KBM-7 (cell line): ENCODE measurements around the gene CLEC4D.
"Not testable (repeated sequence)": the region's sequence is repeated elsewhere in the genome, so short reads cannot be mapped to it uniquely, and the experiment has no call there.

Experiments used
- DNase-seq: peaks from one replicate; pipeline ENCODE4 v3.0.0-alpha.2; 2015
- in situ Hi-C: fragments of 300-500 bp; cut with MboI; formaldehyde crosslinking; loops from 2 replicates; pipeline ENCODE4 v1.14.3; 2020; ENCODE audit warnings: low sequenced_read_pairs, low pct_unique_long_range_greater_than_20kb, mixed read lengths

The CLEC4D gene

DNA sequence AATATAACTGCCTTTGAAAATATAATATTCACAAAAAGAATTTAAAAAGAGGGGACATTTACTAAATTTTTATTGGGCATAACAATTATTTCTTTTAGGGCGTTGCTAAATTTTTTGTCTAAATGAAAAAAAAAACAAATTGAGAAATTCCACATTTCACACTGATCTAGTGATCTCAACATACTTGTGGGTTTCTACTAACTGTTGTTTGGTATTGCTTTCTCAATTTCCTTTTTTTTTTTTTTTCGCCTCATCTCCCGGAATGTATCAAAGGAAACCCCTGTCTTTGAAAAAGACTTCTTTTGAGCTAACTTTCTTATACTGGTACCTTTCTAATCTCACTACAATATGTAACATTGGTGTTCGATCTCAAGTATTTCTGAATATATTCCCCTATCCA, at the start of gene CLEC4D:
CLEC4D (plus strand) TSS at position 248 of the 400 bp plus-strand sequence. CDS start 230 bp downstream, outside the sequence.
- in situ Hi-C loops, result no loop called here

DNA sequence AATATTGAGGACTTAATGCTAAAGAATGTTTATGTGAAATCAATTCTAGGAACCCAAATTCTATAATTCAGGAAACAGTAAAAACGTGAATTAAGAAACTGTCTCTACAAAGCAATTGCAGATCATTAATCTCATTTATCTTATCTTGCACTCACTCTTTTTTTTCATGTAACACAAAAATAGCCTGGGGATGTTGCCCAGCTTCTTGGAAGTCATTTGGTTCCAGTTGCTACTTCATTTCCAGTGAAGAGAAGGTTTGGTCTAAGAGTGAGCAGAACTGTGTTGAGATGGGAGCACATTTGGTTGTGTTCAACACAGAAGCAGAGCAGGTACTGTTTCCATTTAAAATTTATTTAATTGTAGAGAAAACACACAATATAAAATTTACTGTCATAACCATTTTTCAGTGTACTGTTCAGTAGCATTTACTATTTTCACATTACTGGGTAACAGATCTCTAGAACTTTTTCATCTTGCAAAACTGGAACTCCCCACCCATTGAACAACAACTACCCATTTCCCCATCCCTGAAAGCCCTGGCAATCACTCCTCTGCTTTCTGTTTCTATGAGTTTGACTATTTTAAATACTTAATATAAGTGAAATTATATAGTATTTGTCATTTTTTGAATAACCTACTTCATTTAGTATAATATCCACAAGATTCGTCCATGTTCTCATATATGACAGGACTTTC, 47.9 kb upstream of the CLEC4D start:
- DNase-seq, result no peak
- in situ Hi-C loops, result no loop called here

More for the DNA sequence above, at the start of gene CLEC4D:
- DNase-seq, result no peak

DNA sequence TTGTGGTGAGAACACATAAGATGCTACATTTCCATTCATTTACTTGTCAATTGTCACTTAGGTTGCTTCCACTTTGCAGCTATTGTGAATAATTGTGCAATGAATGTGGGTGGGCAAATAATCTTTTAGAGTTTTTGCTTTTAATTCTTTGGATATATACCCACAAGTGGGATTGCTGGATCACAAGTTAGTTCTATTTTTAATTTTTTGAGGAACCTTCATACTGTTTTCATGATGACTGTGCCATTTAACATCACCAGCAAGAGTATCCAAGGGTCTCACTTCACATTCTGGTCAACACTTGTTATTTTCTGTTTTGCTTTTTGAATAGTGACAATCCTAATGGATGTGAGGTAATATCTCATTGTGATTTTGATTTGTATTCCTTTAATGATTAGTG, 47.1 kb upstream of the CLEC4D start:
- in situ Hi-C loops, result no loop called here
- DNase-seq, result no peak

DNA sequence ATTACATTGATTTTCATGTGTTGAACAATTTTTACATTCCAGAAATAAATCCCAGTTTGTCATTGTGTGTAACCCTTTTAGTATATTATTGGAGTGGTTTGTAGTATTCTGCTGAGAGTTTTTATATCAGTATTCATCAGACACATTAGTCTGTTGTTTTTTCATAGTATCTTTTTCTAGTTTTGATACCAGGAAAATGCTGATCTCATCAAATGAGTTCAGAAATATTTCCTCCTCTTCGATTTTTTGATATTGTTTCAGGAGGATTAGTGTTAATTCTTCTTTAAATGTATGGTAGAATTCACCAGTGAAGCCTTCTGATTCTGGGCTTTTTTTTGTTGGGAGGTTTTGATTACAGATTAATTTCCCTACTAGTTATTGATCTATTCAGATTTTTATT, 42.2 kb upstream of the CLEC4D start:
- in situ Hi-C loops, result no loop called here
- no peak for DNase-seq

DNA sequence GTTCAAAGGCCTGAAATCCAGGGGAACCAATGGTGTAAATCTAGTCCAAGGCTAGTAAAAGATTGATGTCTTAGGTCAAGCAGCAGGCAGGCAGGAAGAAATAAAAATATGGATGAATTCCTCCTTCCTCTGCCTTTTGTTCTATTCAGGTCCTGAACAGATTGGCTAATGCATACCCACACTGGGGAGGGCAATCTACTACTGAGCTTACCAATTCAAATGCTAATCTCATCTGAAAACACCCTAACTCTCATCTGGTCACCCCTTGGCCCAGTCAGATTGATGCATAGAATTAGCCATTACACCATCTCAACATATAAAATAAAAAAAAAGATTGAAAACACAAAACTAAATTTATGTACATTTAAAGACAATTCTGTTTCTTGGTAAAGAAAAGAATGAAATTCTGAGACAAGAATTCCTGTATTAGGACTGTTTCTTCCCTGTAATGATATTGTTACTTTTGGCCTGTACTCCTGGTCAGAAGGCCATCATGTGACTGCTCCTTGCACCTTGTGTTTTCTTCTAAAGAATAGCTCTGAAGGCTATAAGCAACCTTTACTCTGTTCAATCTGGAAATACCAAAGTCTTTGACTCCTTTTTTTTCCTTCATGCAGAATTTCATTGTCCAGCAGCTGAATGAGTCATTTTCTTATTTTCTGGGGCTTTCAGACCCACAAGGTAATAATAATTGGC, 37.6 kb upstream of the CLEC4D start:
- in situ Hi-C loops, result no loop called here
- DNase-seq, result no peak

- DNase-seq, result no peak
- in situ Hi-C loops, result no loop called here
Observed at GRCh38 chr12:8482571-8483061, 30.7 kb upstream of the CLEC4D start.

GRCh38 chr12:8483079-8483478, 30.2 kb upstream of the CLEC4D start:
- DNase-seq, result no peak
- in situ Hi-C loops, result no loop called here

DNA sequence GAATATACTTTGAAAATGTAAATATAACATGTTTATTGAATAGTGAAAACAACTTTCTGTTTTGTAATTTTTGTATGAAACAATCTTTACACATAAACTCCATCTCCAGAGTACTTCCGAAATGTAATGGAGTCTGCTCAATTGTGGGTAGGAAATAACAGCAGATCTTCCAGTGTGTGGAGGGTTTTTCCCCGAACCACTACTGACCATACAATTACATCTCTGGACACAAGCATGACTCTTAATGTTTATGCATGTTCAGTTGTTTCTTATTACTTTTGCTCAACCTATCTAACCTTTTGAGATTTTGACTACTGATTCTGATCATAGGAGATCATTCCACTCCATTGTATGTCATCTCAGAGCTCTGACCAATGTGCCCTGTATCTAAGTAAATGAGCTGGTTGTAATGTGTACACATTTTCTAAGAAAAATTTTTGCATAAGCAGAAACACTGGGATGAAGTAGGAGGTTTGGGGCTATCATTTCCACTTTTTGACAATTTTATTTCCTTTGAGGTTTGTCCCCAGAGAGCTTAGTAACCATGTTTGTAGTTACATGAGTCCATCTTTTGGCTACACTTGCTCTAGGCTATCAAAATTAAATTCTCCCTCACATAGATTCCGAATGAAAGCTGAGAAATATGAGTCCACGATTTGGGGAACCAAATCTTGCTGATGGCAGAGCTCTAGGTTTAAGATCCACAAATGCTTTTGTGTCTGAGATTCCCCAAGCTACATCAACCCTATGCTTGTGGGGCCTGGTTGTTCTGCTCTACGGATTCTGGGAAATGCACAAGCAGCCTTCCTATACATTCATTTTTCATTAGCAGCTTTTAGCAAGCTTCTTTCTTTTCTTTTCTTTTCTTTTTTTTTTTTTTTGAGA, 21.4 kb upstream of the CLEC4D start:
- no peak for DNase-seq
- in situ Hi-C loops, result no loop called here

DNA sequence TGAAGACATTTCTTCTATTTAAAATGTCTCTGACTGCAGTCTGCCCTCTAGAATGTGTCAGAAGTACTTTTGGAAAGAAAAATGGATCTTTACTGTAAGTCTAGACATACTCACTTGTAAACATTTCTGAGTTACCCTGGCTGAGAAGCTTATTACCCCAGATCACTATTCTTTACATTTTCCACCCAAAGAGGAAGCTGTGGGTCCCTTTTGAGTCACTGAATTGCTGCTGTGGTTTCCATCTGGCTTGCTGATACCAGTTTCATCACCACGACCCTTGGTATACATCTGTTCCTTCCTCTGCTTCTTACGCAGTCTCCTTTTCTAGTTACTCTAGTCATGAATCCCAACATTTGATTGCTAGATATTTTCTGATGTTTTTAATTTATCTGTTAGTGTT, 20.2 kb upstream of the CLEC4D start:
- DNase-seq, result peak; percentile 86
- in situ Hi-C loops, result no loop called here

DNA sequence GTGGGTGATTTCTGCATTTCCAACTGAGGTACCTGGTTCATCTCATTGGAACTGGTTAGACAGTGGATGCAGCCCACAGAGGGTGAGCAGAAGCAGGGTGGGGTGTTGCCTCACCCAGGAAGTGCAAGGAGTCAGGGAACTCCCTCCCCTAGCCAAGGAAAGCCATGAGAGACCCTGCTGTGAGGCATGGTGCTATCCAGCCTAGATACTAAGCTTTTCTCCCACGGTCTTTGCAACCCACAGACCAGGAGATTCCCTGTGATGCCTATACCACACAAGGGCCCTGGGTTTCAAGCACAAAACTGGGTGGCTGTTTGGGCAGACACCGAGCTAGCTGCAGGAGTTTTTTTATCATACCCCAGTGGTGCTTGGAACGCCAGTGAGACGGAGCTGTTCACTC, 17.6 kb upstream of the CLEC4D start:
- DNase-seq, in situ Hi-C loops: not testable (repeated sequence)

DNA sequence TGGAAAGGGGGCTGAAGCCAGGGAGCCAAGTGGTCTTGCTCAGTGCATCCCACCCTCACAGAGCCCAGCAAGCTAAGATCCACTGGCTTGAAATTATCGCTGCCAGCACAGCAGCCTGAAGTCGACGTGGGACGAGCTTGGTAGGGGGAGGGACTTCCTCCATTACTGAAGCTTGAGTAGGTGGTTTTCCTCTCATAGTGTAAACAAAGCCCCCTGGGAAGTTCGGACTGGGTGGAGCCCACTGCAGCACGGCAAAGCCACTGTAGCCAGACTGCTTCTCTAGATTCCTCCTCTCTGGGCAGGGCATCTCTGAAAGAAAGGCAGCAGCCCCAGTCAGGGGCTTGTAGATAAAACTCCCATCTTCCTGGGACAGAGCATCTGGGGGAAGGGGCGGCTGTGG, 17.2 kb upstream of the CLEC4D start:
- in situ Hi-C loops, result not testable (repeated sequence)

GRCh38 chr12:8499616-8500015, 13.7 kb upstream of the CLEC4D start:
- in situ Hi-C loops, result no loop called here
- peak; percentile 8 for DNase-seq

More for the DNA sequence above, 17.2 kb upstream of the CLEC4D start:
- DNase-seq, result not testable (repeated sequence)

- in situ Hi-C loops, result no loop called here
- DNase-seq, result peak; percentile 69
Observed at GRCh38 chr12:8501720-8502119, 11.6 kb upstream of the CLEC4D start.

GRCh38 chr12:8504351-8504750, 9.0 kb upstream of the CLEC4D start:
- DNase-seq, result no peak

DNA sequence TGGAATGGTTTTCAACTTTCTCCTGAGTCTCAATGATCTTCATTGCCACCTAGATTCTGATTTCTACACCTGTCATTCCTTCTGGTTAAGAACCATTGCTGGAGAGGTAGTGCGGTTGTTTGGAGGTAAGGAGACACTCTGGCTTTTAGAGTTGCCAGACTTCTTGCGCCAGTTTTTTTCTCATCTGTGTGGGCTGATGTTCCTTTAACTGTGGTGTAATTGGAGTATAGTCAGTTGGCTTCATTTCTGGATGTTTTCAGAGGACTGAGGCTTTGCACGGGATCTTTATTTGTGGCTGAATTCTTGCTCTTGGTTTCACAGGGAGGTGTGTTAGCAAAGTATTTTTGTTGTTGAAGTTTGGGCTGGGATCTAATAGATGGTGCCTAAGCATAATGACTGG, 5.7 kb upstream of the CLEC4D start:
- in situ Hi-C loops, result no loop called here
- no peak for DNase-seq

More at GRCh38 chr12:8504351-8504750, 9.0 kb upstream of the CLEC4D start:
- in situ Hi-C loops, result no loop called here

GRCh38 chr12:8508223-8508622, 5.1 kb upstream of the CLEC4D start:
- in situ Hi-C loops, result no loop called here

GRCh38 chr12:8508910-8509841, 4.1 kb upstream of the CLEC4D start:
- in situ Hi-C loops, result no loop called here

More at GRCh38 chr12:8508223-8508622, 5.1 kb upstream of the CLEC4D start:
- no peak for DNase-seq

DNA sequence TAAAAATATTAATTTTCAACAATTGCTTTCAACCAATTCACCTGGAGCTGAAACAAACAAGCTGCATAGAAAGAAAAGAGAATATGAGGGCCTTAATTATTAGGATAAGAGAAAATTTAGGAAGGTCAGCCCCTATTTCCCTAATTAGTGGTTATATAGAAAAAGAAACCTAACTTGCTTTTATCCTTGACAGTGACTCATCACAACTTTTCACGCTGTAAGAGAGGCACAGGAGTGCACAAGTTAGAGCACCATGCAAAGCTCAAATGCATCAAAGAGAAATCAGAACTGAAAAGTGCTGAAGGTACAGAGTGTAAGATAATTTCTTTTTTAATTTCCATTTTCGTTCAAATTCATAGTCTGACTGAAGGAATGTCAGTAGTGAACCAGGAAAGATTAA, 4.7 kb downstream of the CLEC4D start:
- in situ Hi-C loops, result no loop called here
- no peak for DNase-seq

More at GRCh38 chr12:8508910-8509841, 4.1 kb upstream of the CLEC4D start:
- no peak for DNase-seq
